GM12873 (cell line): ENCODE measurements around the gene TMEM151A.
A peak's percentile ranks its signal among the peaks of the same experiment; 100 is the strongest.

Source experiments
- CTCF ChIP-seq: IDR thresholded peaks from 2 replicates; pipeline ENCODE4 v1.5.1; 2012; ENCODE audit warnings: low read depth, mild to moderate bottlenecking, moderate library complexity, low read length, control low read depth; ENCODE audit not compliant: insufficient read depth; ENCODE audit errors: missing control alignments

TMEM151A gene

GRCh38 chr11:66268244-66268951 lies 23.3 kb upstream of the TMEM151A start, which contains the start of gene RAB1B:
RAB1B (plus strand) TSS chr11:66268639; CDS start chr11:66268680, 41 bp downstream.
- no peak for TF ChIP-seq CTCF

- TF ChIP-seq CTCF, result peak; percentile 21
Measured at GRCh38 chr11:66268952-66269905, 22.5 kb upstream of the TMEM151A start.

GRCh38 chr11:66271816-66272215 lies 19.9 kb upstream of the TMEM151A start:
- TF ChIP-seq CTCF, result no peak

GRCh38 chr11:66272596-66272995 lies 19.1 kb upstream of the TMEM151A start:
- TF ChIP-seq CTCF, result no peak

- TF ChIP-seq CTCF, result no peak
Measured at GRCh38 chr11:66274219-66274618, 17.5 kb upstream of the TMEM151A start.

GRCh38 chr11:66275396-66275795 lies 16.3 kb upstream of the TMEM151A start:
- no peak for TF ChIP-seq CTCF

GRCh38 chr11:66275984-66276612 lies 15.6 kb upstream of the TMEM151A start:
- TF ChIP-seq CTCF, result no peak
